Hepatocyte (in vitro differentiated cells): Measurements from ENCODE around the gene NADK2. TPM values are rescaled to one million over a fixed set of nuclear protein-coding genes. Genes with fewer than 3 reads are reported as not detected.

ENCODE experiments used
- DNase-seq: peaks from one replicate; pipeline ENCODE4 v3.0.0-alpha.2; 2016; ENCODE audit warnings: low spot score
- H2AFZ ChIP-seq: fragments of 200-600 bp; sonication (generic); 2 replicates; pipeline ENCODE4 v1.6.0; 2016; ENCODE audit warnings: antibody characterized with exemption, mild to moderate bottlenecking
- H3K27ac ChIP-seq: fragments of 200-600 bp; sonication (generic); 2 replicates; pipeline ENCODE4 v1.5.1; 2016; ENCODE audit warnings: mild to moderate bottlenecking
- H3K27me3 ChIP-seq: fragments of 200-600 bp; sonication (generic); 2 replicates; pipeline ENCODE4 v1.6.1; 2016
- H3K36me3 ChIP-seq: fragments of 200-600 bp; sonication (generic); replicated peaks from 2 replicates; pipeline ENCODE4 v1.5.1; 2016; ENCODE audit warnings: low read depth; ENCODE audit not compliant: insufficient read depth
- H3K4me1 ChIP-seq: fragments of 200-600 bp; sonication (generic); 2 replicates; pipeline ENCODE4 v1.5.1; 2016; ENCODE audit warnings: mild to moderate bottlenecking, moderate library complexity; ENCODE audit not compliant: insufficient read depth
- H3K4me2 ChIP-seq: fragments of 200-600 bp; sonication (generic); 2 replicates; pipeline ENCODE4 v1.6.0; 2016
- H3K4me3 ChIP-seq: fragments of 200-600 bp; sonication (generic); 2 replicates; pipeline ENCODE4 v1.5.1; 2016; ENCODE audit warnings: mild to moderate bottlenecking
- H3K79me2 ChIP-seq: fragments of 200-600 bp; sonication (generic); 2 replicates; pipeline ENCODE4 v1.6.0; 2017; ENCODE audit warnings: mild to moderate bottlenecking
- H3K9me2 ChIP-seq: fragments of 200-600 bp; sonication (generic); replicated peaks from 2 replicates; pipeline ENCODE4 v1.6.0; 2017; ENCODE audit warnings: mild to moderate bottlenecking; ENCODE audit not compliant: insufficient read depth
- H3K9me3 ChIP-seq: fragments of 200-600 bp; sonication (generic); 2 replicates; pipeline ENCODE4 v1.5.1; 2016; ENCODE audit warnings: low read depth, mild to moderate bottlenecking
- H4K20me1 ChIP-seq: fragments of 200-600 bp; sonication (generic); 2 replicates; pipeline ENCODE4 v1.6.0; 2016; ENCODE audit warnings: mild to moderate bottlenecking; ENCODE audit not compliant: insufficient read depth, poor library complexity, severe bottlenecking
- EZH2 ChIP-seq: fragments of 200-600 bp; sonication (generic); IDR thresholded peaks from 2 replicates; pipeline ENCODE4 v1.6.1; 2016; ENCODE audit warnings: antibody characterized with exemption, mild to moderate bottlenecking, borderline replicate concordance
- EZH2phosphoT487 ChIP-seq: fragments of 200-600 bp; sonication (generic); IDR thresholded peaks from one replicate; pipeline ENCODE4 v1.6.1; 2018; ENCODE audit warnings: antibody characterized with exemption, mild to moderate bottlenecking, low read depth, moderate library complexity; ENCODE audit not compliant: unreplicated experiment, severe bottlenecking
- WGBS: methylation state at CpG from one replicate; pipeline ENCODE4 v1.1.6; 2016; ENCODE audit warnings: low lambda C conversion rate; ENCODE audit errors: missing lambda C conversion rate; 5-methylcytosine and 5-hydroxymethylcytosine counted together
- polyA plus RNA-seq: library from polyadenylated mRNA; unstranded; fragments of >200 nt; fragmentation: Nextera tagmentation; extraction: Ambion mirVana; gene quantifications from 2 replicates; pipeline ENCODE4 v1.2.1, GENCODE V29; 2016
- total RNA-seq: library from RNA; depleted of rRNA; stranded (reverse); fragments of >200 nt; gene quantifications from 2 replicates; pipeline ENCODE4 v1.2.3, GENCODE V29; 2014
- TF ChIP-seq, protein P1 (sequence below): fragments of 200-600 bp; sonication (generic); IDR thresholded peaks from 2 replicates; pipeline ENCODE4 v1.5.1; 2016; ENCODE audit warnings: antibody characterized with exemption, mild to moderate bottlenecking; ENCODE audit not compliant: poor library complexity

NADK2 gene
- total and polyA plus RNA-seq, 2 experiments from 2014 or later = 43.1 to 102 TPM

DNA sequence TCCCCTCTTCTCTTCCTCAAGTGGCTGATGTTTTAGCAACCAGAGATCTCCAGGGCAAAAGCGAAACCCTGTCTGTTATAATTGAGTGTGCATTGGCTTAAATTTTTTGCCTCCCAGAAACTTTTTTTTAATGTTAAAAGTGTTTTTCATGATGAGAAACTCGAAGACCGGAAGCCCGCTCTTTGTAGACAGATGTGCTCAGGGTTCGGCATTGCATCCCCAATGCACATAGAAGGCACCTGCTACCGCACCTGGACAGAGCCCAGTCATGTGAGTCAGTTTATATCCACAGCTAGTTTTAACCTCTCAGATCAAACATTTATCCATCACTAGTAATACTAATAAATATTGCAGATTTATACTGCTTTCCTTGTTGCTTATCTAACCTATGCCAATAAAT is 19.5 kb upstream of the NADK2 start:
- H3K9me3 ChIP-seq = no peaks in the 10 kb centered on the region
- no peaks in the 10 kb centered on the region for H3K27me3 ChIP-seq
- no peaks in the 10 kb centered on the region for H3K9me2 ChIP-seq
- H3K4me2 ChIP-seq = no peak overlapping the region
- no peak for DNase-seq
- TF ChIP-seq EZH2phosphoT487 (no peak), EZH2 (no peak)
- TF ChIP-seq, protein P1, sequence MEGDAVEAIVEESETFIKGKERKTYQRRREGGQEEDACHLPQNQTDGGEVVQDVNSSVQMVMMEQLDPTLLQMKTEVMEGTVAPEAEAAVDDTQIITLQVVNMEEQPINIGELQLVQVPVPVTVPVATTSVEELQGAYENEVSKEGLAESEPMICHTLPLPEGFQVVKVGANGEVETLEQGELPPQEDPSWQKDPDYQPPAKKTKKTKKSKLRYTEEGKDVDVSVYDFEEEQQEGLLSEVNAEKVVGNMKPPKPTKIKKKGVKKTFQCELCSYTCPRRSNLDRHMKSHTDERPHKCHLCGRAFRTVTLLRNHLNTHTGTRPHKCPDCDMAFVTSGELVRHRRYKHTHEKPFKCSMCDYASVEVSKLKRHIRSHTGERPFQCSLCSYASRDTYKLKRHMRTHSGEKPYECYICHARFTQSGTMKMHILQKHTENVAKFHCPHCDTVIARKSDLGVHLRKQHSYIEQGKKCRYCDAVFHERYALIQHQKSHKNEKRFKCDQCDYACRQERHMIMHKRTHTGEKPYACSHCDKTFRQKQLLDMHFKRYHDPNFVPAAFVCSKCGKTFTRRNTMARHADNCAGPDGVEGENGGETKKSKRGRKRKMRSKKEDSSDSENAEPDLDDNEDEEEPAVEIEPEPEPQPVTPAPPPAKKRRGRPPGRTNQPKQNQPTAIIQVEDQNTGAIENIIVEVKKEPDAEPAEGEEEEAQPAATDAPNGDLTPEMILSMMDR = no peak
- 93% methylated on average over 6 of the region's 6 CpGs for WGBS
- H3K36me3 ChIP-seq = no peaks in the 10 kb centered on the region
- H4K20me1 ChIP-seq = no peaks in the 10 kb centered on the region
- H2AFZ ChIP-seq = no peak overlapping the region
- no peak overlapping the region for H3K27ac ChIP-seq
- H3K4me1 ChIP-seq = no peaks in the 10 kb centered on the region
- no peaks in the 10 kb centered on the region for H3K79me2 ChIP-seq
- H3K4me3 ChIP-seq = no peak overlapping the region

DNA sequence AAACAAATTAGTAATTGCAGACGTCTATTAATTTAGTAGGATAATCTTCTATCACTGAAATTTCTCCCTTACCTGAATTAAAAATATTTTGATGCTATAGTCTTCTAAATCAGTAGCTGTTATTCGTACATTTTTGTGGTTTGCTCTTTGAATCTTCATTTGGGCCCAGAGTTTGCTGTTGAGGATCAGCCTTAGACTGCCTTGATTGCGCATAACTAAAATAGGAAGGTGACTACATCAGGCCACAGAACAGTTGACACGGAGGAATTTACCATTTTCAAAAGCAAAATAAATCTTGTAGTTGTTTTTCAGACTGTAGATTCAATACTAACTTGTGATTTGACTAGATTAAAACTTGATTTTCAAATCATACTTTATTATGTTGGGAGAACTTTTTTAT is 11.8 kb upstream of the NADK2 start:
- Histone ChIP-seq H3K36me3 (no peaks in the 10 kb centered on the region), H3K9me3 (no peaks in the 10 kb centered on the region), H3K4me1 (no peaks in the 10 kb centered on the region), H3K9me2 (no peaks in the 10 kb centered on the region), H2AFZ (no peak overlapping the region), H4K20me1 (no peaks in the 10 kb centered on the region), H3K27ac (no peak overlapping the region), H3K4me3 (no peak overlapping the region), H3K27me3 (no peaks in the 10 kb centered on the region), H3K4me2 (no peak overlapping the region), H3K79me2 (no peaks in the 10 kb centered on the region)
- no peak for DNase-seq
- TF ChIP-seq, protein P1 = no peak
- no peak for TF ChIP-seq EZH2phosphoT487
- no peak for TF ChIP-seq EZH2
- WGBS = 70% methylated on average over 4 of the region's 4 CpGs

DNA sequence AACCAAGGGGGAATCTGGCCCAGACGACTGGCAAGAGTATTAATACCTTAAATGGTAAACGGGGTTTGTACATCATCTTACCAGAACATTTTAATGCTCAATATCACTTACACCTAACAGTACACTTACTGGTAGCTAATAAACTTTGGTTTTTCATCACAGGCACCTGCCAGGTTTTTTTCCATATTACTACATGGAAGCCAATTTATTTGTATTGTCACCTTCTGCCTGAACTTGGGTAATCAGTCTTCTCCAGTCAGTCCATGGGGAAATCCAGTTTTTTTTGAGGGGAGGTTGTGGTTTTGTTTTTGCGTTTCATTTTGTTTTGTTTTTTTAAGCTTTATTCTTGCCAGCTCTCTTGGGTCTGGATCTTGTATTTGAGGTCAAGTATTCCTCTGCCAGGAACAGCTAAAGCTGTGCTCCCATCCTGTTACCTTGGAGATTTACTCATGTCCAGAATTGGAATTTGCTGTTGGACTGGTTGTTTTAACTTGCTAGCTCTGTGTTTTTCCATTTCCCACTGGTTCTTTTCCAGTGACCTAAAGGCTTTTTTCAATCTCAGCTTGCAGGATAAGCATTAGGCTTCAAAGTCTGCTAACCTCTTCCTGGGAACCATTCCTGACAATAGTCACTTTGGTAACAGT is 11.1 kb upstream of the NADK2 start:
- H3K36me3 ChIP-seq = no peaks in the 10 kb centered on the region
- WGBS = 71% methylated on average over 3 of the region's 3 CpGs
- H3K27ac ChIP-seq = no peak overlapping the region
- TF ChIP-seq EZH2phosphoT487 = no peak
- no peak for TF ChIP-seq EZH2
- TF ChIP-seq, protein P1 = no peak
- H2AFZ ChIP-seq = no peak overlapping the region
- no peaks in the 10 kb centered on the region for H3K4me1 ChIP-seq
- no peak for DNase-seq
- no peaks in the 10 kb centered on the region for H3K27me3 ChIP-seq
- H4K20me1 ChIP-seq = no peaks in the 10 kb centered on the region
- H3K79me2 ChIP-seq = no peaks in the 10 kb centered on the region
- H3K4me3 ChIP-seq = no peak overlapping the region
- no peak overlapping the region for H3K4me2 ChIP-seq
- no peaks in the 10 kb centered on the region for H3K9me3 ChIP-seq
- no peaks in the 10 kb centered on the region for H3K9me2 ChIP-seq

DNA sequence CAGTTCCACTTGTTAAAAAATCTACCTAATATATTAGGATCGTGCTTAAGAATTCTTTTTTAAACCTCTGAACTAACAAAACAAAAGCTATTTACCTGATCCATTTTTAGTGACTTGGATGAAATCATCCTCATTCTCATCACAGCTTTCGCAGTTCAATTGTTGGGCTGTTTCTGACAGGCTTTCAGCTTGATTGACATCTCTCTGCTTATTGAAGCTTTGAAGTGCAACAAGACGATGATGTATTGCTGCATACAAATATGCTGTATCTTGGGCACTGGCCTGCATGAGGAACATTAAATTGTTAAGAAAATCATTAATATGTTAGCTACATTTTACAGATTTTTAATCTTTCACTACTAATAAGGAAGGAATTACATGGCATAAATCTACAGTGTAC is 9.5 kb upstream of the NADK2 start:
- Histone ChIP-seq H3K27ac (no peak overlapping the region), H3K4me1 (no peaks in the 10 kb centered on the region), H3K4me3 (no peak overlapping the region), H3K9me2 (no peaks in the 10 kb centered on the region), H2AFZ (no peak overlapping the region), H3K79me2 (no peaks in the 10 kb centered on the region), H3K36me3 (no peaks in the 10 kb centered on the region), H4K20me1 (no peaks in the 10 kb centered on the region), H3K27me3 (no peaks in the 10 kb centered on the region), H3K4me2 (no peak overlapping the region), H3K9me3 (no peaks in the 10 kb centered on the region)
- no peak for DNase-seq
- TF ChIP-seq EZH2phosphoT487 (no peak), EZH2 (no peak)
- TF ChIP-seq, protein P1 = no peak
- WGBS = 90% methylated on average over 3 of the region's 3 CpGs
